ENCODE data around the gene ANAPC13. TPM values are rescaled to one million over a fixed set of nuclear protein-coding genes. Genes with fewer than 3 reads are reported as not detected.

Gene ANAPC13
- total RNA-seq, 1 donor from 2014 or later: 58.1 TPM

DNA sequence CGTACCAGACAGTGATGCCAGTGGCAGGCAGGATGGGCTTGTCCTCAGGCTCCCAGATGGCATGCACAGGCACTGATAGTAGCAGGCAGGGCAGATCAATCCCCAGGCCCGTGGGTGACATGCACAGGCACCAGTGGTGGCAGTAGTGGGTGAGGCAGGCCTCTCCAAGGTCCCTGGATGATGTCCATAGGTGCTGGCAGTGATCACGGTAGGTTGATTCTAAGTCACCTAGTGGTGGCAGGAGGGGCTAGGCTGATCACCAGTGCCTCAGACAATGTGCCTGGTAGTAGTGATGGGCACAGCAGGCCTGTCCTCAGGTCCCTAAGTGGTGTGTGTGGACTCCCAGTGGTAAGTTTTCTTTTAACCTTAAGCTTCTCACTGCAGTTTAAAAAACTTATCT is 19.7 kb upstream of the ANAPC13 start:
- H3K27me3 ChIP-seq: no peaks in the 10 kb centered on the region
- intact Hi-C loops (cut with DNase I): no loop called here
- TF ChIP-seq, protein P1, sequence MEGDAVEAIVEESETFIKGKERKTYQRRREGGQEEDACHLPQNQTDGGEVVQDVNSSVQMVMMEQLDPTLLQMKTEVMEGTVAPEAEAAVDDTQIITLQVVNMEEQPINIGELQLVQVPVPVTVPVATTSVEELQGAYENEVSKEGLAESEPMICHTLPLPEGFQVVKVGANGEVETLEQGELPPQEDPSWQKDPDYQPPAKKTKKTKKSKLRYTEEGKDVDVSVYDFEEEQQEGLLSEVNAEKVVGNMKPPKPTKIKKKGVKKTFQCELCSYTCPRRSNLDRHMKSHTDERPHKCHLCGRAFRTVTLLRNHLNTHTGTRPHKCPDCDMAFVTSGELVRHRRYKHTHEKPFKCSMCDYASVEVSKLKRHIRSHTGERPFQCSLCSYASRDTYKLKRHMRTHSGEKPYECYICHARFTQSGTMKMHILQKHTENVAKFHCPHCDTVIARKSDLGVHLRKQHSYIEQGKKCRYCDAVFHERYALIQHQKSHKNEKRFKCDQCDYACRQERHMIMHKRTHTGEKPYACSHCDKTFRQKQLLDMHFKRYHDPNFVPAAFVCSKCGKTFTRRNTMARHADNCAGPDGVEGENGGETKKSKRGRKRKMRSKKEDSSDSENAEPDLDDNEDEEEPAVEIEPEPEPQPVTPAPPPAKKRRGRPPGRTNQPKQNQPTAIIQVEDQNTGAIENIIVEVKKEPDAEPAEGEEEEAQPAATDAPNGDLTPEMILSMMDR (IDR thresholded peaks at IDR 0.05): no peak
- H3K9me3 ChIP-seq: no peaks in the 10 kb centered on the region
- no peaks in the 10 kb centered on the region for H3K4me1 ChIP-seq
- DNase-seq (no peak), ATAC-seq (no peak)
- no peak overlapping the region for H3K27ac ChIP-seq
- H3K4me3 ChIP-seq: no peak overlapping the region
- no peaks in the 10 kb centered on the region for H3K36me3 ChIP-seq

- Histone ChIP-seq H3K9me3 (no peaks in the 10 kb centered on the region), H3K4me3 (no peak overlapping the region), H3K4me1 (no peaks in the 10 kb centered on the region), H3K36me3 (no peaks in the 10 kb centered on the region), H3K27me3 (no peaks in the 10 kb centered on the region), H3K27ac (no peak overlapping the region)
- intact Hi-C loops (cut with DNase I): no loop called here
- DNase-seq: no peak
- TF ChIP-seq, protein P1 (IDR thresholded peaks at IDR 0.05): no peak
- ATAC-seq: no peak
Observed at GRCh38 chr3:134504132-134504531, 18.3 kb upstream of the ANAPC13 start.

DNA sequence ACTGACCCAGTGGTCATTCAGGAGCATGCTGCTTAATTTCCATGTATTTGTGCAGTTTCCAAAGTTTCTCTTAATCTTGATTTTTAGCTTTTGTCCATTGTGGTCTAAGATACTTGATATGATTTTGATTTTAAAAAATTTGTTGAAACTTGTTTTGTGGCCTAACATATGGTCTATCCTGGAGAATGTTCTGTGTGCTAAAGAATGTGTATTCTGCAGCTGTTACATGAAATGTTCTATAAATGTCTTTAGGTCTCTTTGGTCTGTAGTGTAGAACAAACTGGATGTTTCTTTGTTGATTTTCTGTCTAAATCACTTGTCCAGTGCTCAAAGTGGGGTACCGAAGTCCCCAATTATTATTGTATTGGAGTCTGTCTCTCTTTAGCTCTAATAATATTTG is 17.5 kb upstream of the ANAPC13 start:
- ATAC-seq (no peak), DNase-seq (no peak)
- Histone ChIP-seq H3K4me1 (no peaks in the 10 kb centered on the region), H3K36me3 (no peaks in the 10 kb centered on the region), H3K27ac (no peak overlapping the region), H3K4me3 (no peak overlapping the region), H3K9me3 (no peaks in the 10 kb centered on the region), H3K27me3 (no peaks in the 10 kb centered on the region)
- TF ChIP-seq, protein P1 (IDR thresholded peaks at IDR 0.05): no peak
- intact Hi-C loops (cut with DNase I): no loop called here

GRCh38 chr3:134496471-134497071 is 10.8 kb upstream of the ANAPC13 start:
- peaks cover 14% of the 10 kb centered on the region for H3K36me3 ChIP-seq
- DNase-seq: no peak
- TF ChIP-seq, protein P1 (IDR thresholded peaks at IDR 0.05): no peak
- no peak overlapping the region for H3K27ac ChIP-seq
- H3K27me3 ChIP-seq: no peaks in the 10 kb centered on the region
- no peaks in the 10 kb centered on the region for H3K4me1 ChIP-seq
- no peaks in the 10 kb centered on the region for H3K9me3 ChIP-seq
- no peak for ATAC-seq
- intact Hi-C loops (cut with DNase I): no loop called here
- H3K4me3 ChIP-seq: no peak overlapping the region

DNA sequence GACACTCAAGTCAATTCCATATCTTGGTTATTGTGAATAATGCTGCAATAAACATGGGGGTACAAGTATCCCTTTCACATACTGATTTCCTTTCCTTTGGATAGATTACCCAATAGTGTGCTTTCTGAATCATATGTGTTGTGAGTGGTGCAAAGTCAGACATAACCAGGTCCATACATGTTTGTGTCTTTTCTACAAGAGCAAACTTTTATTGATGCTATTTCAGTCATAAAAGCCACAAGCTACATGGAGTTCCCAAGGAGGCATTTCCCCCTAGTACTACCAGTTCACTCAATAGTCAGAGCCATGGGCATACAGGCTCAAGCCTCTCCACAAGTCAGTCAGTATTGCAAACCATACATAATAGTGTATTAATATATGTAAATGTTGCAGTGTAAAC is 10.2 kb upstream of the ANAPC13 start:
- TF ChIP-seq, protein P1 (IDR thresholded peaks at IDR 0.05): no peak
- H3K4me1 ChIP-seq: no peaks in the 10 kb centered on the region
- no peaks in the 10 kb centered on the region for H3K27me3 ChIP-seq
- H3K4me3 ChIP-seq: no peak overlapping the region
- peaks cover 14% of the 10 kb centered on the region for H3K36me3 ChIP-seq
- intact Hi-C loops (cut with DNase I): no loop called here
- DNase-seq (no peak), ATAC-seq (no peak)
- no peak overlapping the region for H3K27ac ChIP-seq
- H3K9me3 ChIP-seq: no peaks in the 10 kb centered on the region

GRCh38 chr3:134494495-134494894 is 8.7 kb upstream of the ANAPC13 start:
- TF ChIP-seq, protein P1 (IDR thresholded peaks at IDR 0.05): no peak
- peaks cover 14% of the 10 kb centered on the region for H3K36me3 ChIP-seq

More at GRCh38 chr3:134494495-134494894, 8.7 kb upstream of the ANAPC13 start:
- no peaks in the 10 kb centered on the region for H3K27me3 ChIP-seq
- intact Hi-C loops (cut with DNase I): no loop called here
- DNase-seq: no peak
- ATAC-seq: no peak
- H3K27ac ChIP-seq: no peak overlapping the region
- H3K4me1 ChIP-seq: no peaks in the 10 kb centered on the region
- H3K4me3 ChIP-seq: no peak overlapping the region
- no peaks in the 10 kb centered on the region for H3K9me3 ChIP-seq

Measured in upper lobe of right lung (tissue), 1 donor.